K562 (cell line): Measurements from ENCODE around the gene TMTC4.

Source experiments
- JUND ChIP-seq, 2 experiments: IDR thresholded peaks; 2 replicates in 1 of 2; 3 replicates in 1 of 2; pipeline ENCODE4 v1.6.1; 2011; ENCODE audit warnings: borderline replicate concordance in 2 of 2, low read depth in 2 of 2, low read length in 2 of 2, improper control_type of control experiment in 1 of 2, missing biosample characterization in 1 of 2, missing genetic modification characterization in 1 of 2, missing genetic modification reagents in 1 of 2
- RBM25 ChIP-seq: fragments of 200-400 bp; formaldehyde crosslinking; IDR thresholded peaks from 2 replicates; pipeline ENCODE4 v1.6.1; 2018; ENCODE audit warnings: low read length, low read depth, moderate library complexity; ENCODE audit not compliant: severe bottlenecking
- SP2 ChIP-seq: IDR thresholded peaks from 2 replicates; pipeline ENCODE4 v1.6.1; 2011; ENCODE audit warnings: mild to moderate bottlenecking, low read depth, low read length, moderate library complexity; ENCODE audit not compliant: poor library complexity, severe bottlenecking; ENCODE audit errors: extremely low read depth
- ZC3H4 ChIP-seq: sonication (generic); formaldehyde crosslinking; IDR thresholded peaks from 2 replicates; pipeline ENCODE4 v1.9.0; 2021; ENCODE audit warnings: missing genetic modification reagents, borderline replicate concordance
- ZNF24 ChIP-seq: fragments of 450-650 bp; IDR thresholded peaks from 2 replicates; pipeline ENCODE4 v1.6.1; 2016

GRCh38 chr13:100573121-100573520 is 101.5 kb downstream of the TMTC4 start:
- TF ChIP-seq JUND (IDR thresholded peaks at IDR 0.05; ENCODE audit: borderline replicate concordance, low read depth, low read length) = no peak
- no peak for TF ChIP-seq JUND (tag; IDR thresholded peaks at IDR 0.05; ENCODE audit: borderline replicate concordance, low read depth, low read length)
- TF ChIP-seq RBM25 = no peak
- TF ChIP-seq ZNF24 = no peak
- TF ChIP-seq ZC3H4 (CRISPR knock-in tag) = no peak
- no peak for TF ChIP-seq SP2
